Peyer's patch (tissue), 4 donors: ENCODE measurements around the gene PACS2.

Experiments
- CTCF ChIP-seq, 6 experiments: fragments of 450-650 bp in 4 of 6; fragments of 200-600 bp in 2 of 6; sonication (generic) in 1 of 6; IDR thresholded peaks; one replicate each; pipeline ENCODE4 v1.5.1; 2017 to 2019; ENCODE audit warnings: antibody characterized with exemption in 6 of 6, mild to moderate bottlenecking in 3 of 6, moderate library complexity in 1 of 6
- POLR2A ChIP-seq, 2 donors: fragments of 450-650 bp; IDR thresholded peaks; one replicate each; pipeline ENCODE4 v1.5.1; 2017; ENCODE audit warnings: antibody characterized with exemption in 2 of 2, mild to moderate bottlenecking in 2 of 2, moderate library complexity in 2 of 2

GRCh38 chr14:105346876-105347586 lies 32.5 kb downstream of the PACS2 start:
- TF ChIP-seq POLR2A (IDR thresholded peaks at IDR 0.05) (no peak), CTCF (IDR thresholded peaks at IDR 0.05) (no peak)
